GM12892 (cell line): Measurements from ENCODE around the gene SLAMF1.

Experiments used
- POLR2A ChIP-seq: IDR thresholded peaks from 2 replicates; pipeline ENCODE4 v1.6.1; 2011; ENCODE audit warnings: low read depth, low read length, control low read depth
- POLR2AphosphoS5 ChIP-seq: IDR thresholded peaks from 2 replicates; pipeline ENCODE4 v1.6.1; 2011; ENCODE audit warnings: low read depth, low read length, control low read depth

GRCh38 chr1:160578175-160578524, 68.7 kb downstream of the SLAMF1 start:
- TF ChIP-seq POLR2AphosphoS5, result no peak
- TF ChIP-seq POLR2A, result no peak
